ENCODE results near the gene ZNF462. TPM values are rescaled to one million over a fixed set of nuclear protein-coding genes. Genes with fewer than 3 reads are reported as not detected.

Gene ZNF462
- total and polyA plus RNA-seq, 2 experiments from 2014 or later: 40.0 to 101 TPM

DNA sequence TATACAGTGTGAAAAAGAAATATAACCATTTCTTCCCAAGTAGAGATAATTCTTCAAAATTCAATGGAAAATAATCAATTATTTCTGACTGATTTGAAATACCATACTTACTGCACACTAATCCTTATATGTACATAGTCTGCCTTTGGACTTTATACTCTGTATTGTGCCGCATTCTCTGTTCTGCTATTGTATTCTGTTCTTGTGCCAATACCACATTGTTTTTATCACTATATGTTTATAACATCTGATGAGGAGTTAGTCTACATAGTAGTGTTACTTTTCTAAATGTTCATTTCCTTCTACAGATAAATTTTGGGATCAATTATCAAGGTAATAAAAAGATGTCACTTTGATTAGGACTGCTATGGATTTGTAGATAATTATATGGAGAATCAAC is 16.7 kb upstream of the ZNF462 start:
- Histone ChIP-seq H3K4me1 (ENCODE audit: insufficient read depth) (no peaks in the 10 kb centered on the region), H3K79me2 (replicated peaks; ENCODE audit: insufficient read depth) (no peaks in the 10 kb centered on the region), H3F3A (replicated peaks; ENCODE audit: low read depth) (no peaks in the 10 kb centered on the region), H3K27ac (ENCODE audit: low read depth) (no peak overlapping the region), H3K36me3 (ENCODE audit: insufficient read depth) (no peaks in the 10 kb centered on the region), H3K27me3 (ENCODE audit: insufficient read depth) (no peaks in the 10 kb centered on the region), H3K9me2 (ENCODE audit: insufficient read depth) (no peaks in the 10 kb centered on the region), H4K20me1 (replicated peaks; ENCODE audit: insufficient read depth) (no peaks in the 10 kb centered on the region), H3K4me3 (no peak overlapping the region), H2AFZ (no peak overlapping the region), H3K4me2 (no peak overlapping the region)
- TF ChIP-seq CREB1 (CRISPR knock-in tag; IDR thresholded peaks at IDR 0.05; ENCODE audit: low read depth) (no peak), ZNF114 (CRISPR knock-in tag; IDR thresholded peaks at IDR 0.05) (no peak), ETS1 (IDR thresholded peaks at IDR 0.05) (no peak), ZNF462 (CRISPR knock-in tag; IDR thresholded peaks at IDR 0.05) (no peak), POLR2AphosphoS5 (IDR thresholded peaks at IDR 0.05; ENCODE audit: low read depth) (no peak), REST (IDR thresholded peaks at IDR 0.05; ENCODE audit: unreplicated experiment) (no peak), EZH2phosphoT487 (IDR thresholded peaks at IDR 0.05; ENCODE audit: unreplicated experiment) (no peak), EZH2 (IDR thresholded peaks at IDR 0.05; ENCODE audit: low read depth, unreplicated experiment) (no peak), NANOG (IDR thresholded peaks at IDR 0.05; ENCODE audit: borderline replicate concordance) (no peak), ZNF331 (CRISPR knock-in tag; IDR thresholded peaks at IDR 0.05; ENCODE audit: low read depth) (no peak), JUNB (IDR thresholded peaks at IDR 0.05; ENCODE audit: unreplicated experiment) (no peak), STAT1 (IDR thresholded peaks at IDR 0.05; ENCODE audit: unreplicated experiment) (no peak)
- TF ChIP-seq, protein P1, sequence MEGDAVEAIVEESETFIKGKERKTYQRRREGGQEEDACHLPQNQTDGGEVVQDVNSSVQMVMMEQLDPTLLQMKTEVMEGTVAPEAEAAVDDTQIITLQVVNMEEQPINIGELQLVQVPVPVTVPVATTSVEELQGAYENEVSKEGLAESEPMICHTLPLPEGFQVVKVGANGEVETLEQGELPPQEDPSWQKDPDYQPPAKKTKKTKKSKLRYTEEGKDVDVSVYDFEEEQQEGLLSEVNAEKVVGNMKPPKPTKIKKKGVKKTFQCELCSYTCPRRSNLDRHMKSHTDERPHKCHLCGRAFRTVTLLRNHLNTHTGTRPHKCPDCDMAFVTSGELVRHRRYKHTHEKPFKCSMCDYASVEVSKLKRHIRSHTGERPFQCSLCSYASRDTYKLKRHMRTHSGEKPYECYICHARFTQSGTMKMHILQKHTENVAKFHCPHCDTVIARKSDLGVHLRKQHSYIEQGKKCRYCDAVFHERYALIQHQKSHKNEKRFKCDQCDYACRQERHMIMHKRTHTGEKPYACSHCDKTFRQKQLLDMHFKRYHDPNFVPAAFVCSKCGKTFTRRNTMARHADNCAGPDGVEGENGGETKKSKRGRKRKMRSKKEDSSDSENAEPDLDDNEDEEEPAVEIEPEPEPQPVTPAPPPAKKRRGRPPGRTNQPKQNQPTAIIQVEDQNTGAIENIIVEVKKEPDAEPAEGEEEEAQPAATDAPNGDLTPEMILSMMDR (conservative IDR thresholded peaks at IDR 0.05; ENCODE audit: low read depth in 2 of 2): no peak
- Mint-ChIP-seq H3K4me1 (no peaks in the 10 kb centered on the region), H3K27ac (no peak overlapping the region), H3K27me3 (ENCODE audit: insufficient read depth, low read depth, poor library complexity) (no peaks in the 10 kb centered on the region), H3K36me3 (ENCODE audit: low read depth) (no peaks in the 10 kb centered on the region), H3K9me3 (no peaks in the 10 kb centered on the region), H3K4me3 (no peak overlapping the region)
- DNase-seq (ENCODE audit: low spot score) (no peak), ATAC-seq (no peak)
